Measurements from ENCODE around the gene METTL9.
A peak's percentile ranks its signal among the peaks of the same experiment; 100 is the strongest.
"Not testable (repeated sequence)": the region's sequence is repeated elsewhere in the genome, so short reads cannot be mapped to it uniquely, and the experiment has no call there.

METTL9 gene

GRCh38 chr16:21659124-21659523 lies 59.7 kb downstream of the METTL9 start:
- DNase-seq (ENCODE audit: low read depth in 3 of 3), result no peak

DNA sequence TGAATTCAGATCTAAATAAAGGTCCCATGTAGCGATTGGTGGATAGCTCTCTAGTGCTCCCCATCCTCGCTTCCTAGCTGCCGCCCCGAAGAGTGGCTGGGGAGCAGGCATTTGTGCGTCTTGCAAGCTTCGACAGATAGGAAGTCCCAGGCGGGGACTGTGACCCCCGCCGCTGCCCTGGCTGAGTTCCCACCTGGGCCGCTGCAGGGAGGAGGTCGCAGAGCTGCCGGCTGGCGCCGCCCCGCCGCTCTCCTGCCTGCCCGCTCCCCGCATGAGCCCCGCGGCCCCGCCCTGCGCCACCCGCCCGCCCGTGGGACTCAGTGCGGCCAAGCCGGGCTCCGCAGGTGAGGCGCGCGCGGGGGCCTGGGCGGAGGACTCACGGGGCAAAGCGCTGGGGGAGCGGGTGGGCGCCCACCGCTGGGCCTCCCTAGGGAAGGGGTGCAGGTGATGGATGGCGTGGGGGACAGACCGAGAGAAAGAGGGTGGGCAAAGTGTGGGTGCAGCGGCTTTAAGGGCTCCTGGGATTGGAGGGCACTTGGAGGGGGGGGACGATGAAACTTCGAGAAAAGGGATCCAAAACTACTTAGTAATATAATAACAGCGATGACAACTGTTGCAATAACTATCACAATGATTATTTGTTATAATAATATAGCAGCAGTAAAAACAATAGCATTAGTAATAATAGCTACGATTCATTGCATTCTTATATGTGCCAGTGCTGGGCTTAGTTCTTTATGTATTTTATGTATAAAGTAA lies 64.7 kb downstream of the METTL9 start, which contains the start of gene OTOA:
Gene OTOA, plus strand, starts transcription at position 80 of the 759 bp plus-strand sequence. CDS start 14,547 bp downstream, outside the sequence.
- peak in 1 of 3 donors; percentile 20 for DNase-seq (ENCODE audit: low read depth in 3 of 3)

DNA sequence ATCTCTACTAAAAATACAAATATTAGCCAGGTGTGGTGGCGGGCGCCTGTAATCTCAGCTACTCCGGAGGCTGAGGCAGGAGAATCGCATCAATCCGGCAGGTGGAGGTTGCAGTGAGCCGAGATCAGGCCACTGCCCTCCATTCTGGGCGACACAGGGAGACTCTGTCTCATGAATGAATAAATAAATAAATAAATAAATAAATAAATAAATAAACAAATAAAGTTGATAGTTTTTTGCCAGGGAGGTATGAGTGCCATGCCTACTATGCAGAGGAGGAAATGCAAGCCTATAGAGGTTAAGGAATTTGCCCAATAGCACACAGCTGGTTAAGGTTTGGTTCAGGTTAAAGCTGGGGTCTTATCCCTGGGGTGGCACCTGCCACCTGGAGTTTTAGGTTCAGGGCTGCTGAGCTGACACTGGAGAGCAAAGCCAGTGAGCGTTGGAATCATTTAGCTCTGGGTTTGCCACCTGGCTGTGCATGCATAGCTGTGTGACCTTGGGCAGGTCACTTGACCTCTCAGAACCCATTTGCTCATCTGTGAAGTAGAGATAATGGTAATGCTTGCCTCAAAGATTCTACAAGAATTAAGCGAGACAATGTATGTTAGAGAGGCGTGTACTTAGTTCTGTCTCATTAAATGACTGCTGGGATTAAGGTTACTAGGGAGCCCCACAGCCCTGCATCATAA lies 65.6 kb downstream of the METTL9 start:
- DNase-seq (ENCODE audit: low read depth in 3 of 3), result no peak

- DNase-seq (ENCODE audit: low read depth in 3 of 3), result no peak
Observed at GRCh38 chr16:21666772-21667171, 67.4 kb downstream of the METTL9 start.

GRCh38 chr16:21667575-21667974 lies 68.2 kb downstream of the METTL9 start:
- no peak for DNase-seq (ENCODE audit: low read depth in 3 of 3)

DNA sequence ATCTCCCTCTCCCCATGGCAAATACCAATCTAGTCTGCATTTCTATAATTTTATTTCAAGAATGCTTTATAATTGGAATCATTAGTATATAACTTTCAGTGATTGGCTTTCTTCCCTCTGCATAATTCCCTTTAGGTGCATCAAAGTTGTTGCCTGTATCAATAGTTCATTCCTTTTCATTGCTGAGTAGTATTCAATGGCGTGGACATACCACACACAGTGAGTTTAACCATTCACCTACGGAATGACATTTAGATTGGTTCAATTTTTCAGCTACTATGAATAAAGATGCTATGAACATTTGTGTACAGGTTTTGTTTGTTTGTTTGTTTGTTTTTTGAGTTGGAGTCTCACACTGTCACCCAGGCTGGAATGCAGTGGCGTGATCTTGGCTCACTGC lies 74.1 kb downstream of the METTL9 start:
- no peak for DNase-seq (ENCODE audit: low read depth in 3 of 3)

- not testable (repeated sequence) for DNase-seq (ENCODE audit: low read depth in 3 of 3)
Observed at GRCh38 chr16:21674456-21674855, 75.1 kb downstream of the METTL9 start.

- not testable (repeated sequence) for DNase-seq (ENCODE audit: low read depth in 3 of 3)
Observed at GRCh38 chr16:21680714-21681113, 81.3 kb downstream of the METTL9 start.

- no peak for DNase-seq (ENCODE audit: low read depth in 3 of 3)
Observed at GRCh38 chr16:21683184-21683583, 83.8 kb downstream of the METTL9 start.

- peak; percentile 28 to 32 (median 29) for DNase-seq (ENCODE audit: low read depth in 3 of 3)
Observed at GRCh38 chr16:21684199-21684598, 84.8 kb downstream of the METTL9 start.

GRCh38 chr16:21685034-21685455 lies 85.7 kb downstream of the METTL9 start:
- no peak for DNase-seq (ENCODE audit: low read depth in 3 of 3)

DNA sequence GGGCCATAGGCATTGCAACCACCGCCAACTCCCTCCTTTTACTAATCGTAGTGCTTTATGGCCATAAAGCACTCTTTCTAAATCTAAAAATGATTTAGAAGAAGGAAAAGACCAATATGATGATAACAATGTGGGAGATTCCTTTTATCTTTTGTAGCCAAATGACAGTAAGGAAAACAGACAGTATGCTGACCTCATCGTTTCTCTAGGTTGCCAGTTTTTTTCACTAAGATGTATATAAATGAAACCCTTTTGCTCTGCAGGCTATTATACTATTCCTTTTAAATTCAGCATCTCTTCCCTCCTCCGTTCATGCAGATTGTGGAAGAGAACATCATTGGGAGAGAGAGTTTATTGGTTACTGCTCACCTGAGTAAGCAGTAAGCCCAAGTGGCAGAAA lies 89.7 kb downstream of the METTL9 start:
- no peak for DNase-seq (ENCODE audit: low read depth in 3 of 3)

GRCh38 chr16:21690967-21691366 lies 91.6 kb downstream of the METTL9 start:
- not testable (repeated sequence) for DNase-seq (ENCODE audit: low read depth in 3 of 3)

DNA sequence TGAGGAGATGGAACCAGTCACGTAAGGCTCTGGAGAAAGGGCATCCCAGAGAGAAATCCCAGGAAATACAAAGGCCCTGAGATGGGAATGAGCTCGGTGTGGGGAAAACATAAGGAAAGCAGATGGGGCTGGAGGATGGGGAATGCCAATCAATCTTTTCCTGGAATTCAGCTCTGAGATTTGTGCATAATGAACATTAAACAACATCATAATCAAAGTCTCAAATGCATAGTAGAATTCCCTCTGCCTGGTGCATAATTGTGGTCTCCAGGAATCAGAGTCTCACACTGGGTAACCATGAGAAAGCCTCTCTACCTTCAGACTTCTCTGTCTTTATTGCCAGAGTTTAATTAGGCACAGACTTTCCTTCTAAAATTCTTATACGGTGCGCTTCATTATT lies 95.2 kb downstream of the METTL9 start:
- DNase-seq (ENCODE audit: low read depth in 3 of 3), result no peak

DNA sequence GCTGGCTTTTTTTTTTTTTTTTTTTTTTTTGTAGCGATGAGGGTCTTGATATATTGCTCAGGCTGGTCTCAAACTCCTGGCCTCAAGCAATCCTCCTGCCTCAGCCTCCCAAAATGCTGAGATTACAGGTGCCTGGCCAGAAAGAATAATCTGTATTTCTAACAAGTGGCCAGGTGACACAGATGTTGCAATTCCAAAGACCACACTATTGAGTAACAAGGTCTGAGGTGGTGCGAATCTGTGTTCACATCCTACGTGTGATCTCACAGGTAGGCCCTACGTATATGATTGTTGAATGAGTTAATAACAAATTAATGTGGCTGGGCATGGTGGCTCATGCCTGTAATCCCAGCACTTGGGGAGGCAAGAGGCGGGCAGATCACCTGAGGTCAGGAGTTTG lies 97.7 kb downstream of the METTL9 start:
- DNase-seq (ENCODE audit: low read depth in 3 of 3), result no peak

DNA sequence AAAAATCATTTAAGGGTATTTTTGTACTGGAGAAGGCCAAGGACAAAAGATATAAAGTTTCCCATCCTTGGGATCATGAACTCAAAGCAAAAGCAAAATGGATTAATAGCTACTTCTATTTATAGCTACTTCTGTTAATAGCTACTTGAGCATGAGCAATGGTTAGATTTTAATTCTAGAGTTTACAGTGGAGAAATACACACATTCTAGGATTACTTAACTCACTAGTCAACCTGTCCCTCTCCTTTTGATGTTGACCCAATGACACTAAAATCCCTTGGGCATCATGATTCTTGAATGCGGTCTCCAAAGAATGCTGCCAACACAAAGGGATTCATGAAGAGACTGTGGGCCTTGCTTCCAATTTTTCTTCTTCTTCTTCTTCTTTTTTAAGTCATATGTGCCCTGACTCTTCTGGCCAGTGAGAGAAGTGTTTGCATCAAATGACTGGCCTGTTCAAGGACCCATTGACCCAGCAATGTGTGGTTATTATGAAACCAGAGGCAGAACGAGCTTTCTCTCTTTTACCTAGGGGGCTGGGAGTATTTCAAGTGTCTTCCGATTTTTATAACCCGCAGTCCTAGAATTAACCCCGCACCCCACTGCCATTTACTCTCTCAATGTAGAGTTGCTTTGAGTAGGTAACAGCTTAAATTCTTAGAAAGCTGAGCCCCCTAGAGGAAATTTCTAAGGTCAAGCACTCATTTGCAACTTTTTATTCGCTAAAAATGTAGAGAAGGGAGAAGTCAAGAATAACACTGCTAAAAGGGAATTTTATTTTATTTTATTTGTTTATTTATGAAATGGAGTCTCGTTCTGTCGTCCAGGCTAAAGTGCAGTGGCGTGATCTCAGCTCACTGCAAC lies 99.0 kb downstream of the METTL9 start:
- DNase-seq (ENCODE audit: low read depth in 3 of 3), result no peak

DNA sequence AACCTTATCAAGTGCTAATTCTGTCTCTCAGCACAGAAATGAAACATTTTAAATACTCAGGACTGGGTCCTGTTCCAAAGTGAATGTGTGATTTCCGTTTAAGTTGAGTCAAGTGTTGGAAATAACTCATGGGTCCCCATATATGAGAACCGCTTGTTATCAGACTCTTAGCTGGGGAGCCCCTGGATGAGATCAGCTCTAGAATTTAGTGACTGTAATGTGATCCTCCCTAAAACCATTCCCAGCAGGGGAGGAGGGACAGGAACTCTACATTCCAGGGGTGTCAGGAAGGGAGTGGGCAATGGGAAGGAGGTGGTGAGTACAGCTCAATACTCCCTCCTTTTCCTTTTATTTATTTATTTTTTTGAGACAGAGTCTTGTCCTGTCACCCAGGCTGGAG lies 101.9 kb downstream of the METTL9 start:
- DNase-seq (ENCODE audit: low read depth in 3 of 3), result no peak

GRCh38 chr16:21702276-21702675 lies 102.9 kb downstream of the METTL9 start:
- DNase-seq (ENCODE audit: low read depth in 3 of 3), result no peak

DNA sequence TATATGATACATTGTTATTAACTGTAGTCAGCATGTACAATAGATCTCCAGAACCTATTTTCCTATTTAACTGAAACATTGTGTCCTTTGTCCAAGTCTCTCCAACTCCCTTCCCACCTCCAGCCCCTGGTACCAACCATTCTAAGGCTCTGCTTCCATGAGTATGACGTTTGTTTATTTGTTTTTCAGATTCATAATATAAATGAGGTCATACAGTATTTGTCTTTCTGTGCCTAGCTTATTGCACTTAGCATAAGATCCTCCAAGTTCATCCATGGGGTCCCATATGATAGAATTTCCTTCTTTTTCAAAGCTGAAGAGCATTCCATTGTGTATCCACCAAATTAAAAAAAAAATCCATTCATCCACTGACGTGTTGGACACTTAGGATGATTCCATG lies 103.8 kb downstream of the METTL9 start:
- no peak for DNase-seq (ENCODE audit: low read depth in 3 of 3)

DNA sequence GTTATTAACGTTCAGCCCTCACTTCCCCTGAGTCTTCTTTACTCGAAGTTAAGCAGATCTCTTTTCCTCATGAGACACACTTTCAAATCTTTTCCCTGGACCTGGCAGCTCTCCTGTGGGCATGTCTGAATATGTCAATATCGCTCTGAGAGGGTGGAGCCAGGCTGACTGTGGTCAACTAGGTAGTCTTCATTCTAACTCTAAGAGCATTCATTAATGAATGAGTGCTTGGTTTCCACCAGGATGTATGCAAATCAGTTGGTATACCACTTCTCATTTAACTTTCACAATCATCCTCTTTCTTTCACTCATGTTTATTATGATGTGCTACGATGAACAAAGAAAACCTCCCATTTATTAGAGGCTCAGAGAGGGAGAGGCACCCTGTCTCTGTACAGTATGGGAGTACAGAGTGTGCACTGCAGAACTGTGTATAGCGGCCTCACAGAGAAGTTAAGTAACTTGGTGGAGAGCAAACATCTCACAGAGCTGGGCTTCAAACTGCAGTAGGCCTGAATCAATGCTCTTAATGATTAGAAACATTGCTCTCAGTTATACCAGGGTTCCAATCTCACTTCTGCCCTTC lies 104.3 kb downstream of the METTL9 start:
- no peak for DNase-seq (ENCODE audit: low read depth in 3 of 3)

DNA sequence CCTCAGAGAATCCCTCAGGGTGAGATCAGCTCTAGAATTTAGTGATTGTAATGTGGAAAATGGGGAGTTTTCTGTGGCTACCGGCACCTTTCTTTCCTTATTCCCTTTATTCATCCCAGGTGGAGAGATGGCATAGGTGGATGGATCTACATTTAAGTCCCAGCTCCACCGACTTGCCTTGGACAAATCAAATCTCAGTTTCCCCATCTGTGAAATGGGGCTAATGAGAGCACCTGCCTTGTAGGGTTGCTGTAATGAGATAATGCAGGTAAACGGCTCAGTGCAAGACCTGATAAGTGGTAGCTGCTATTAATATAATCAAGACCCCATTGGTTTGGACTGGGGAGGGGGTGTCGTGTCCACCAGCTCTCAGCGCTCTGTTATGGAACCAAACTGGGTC lies 104.9 kb downstream of the METTL9 start:
- DNase-seq (ENCODE audit: low read depth in 3 of 3), result no peak

GRCh38 chr16:21704733-21705132 lies 105.4 kb downstream of the METTL9 start:
- DNase-seq (ENCODE audit: low read depth in 3 of 3), result no peak
